CD4-positive, alpha-beta T cell treated with Interleukin-1 beta for 1 hour (primary cell): ENCODE data around the gene HAVCR1.
"Not testable (repeated sequence)": the region's sequence is repeated elsewhere in the genome, so short reads cannot be mapped to it uniquely, and the experiment has no call there.

Source experiments
- DNase-seq, 2 donors: peaks; one replicate each; pipeline ENCODE4 v3.0.0-alpha.2; 2020 to 2022

The HAVCR1 gene

DNA sequence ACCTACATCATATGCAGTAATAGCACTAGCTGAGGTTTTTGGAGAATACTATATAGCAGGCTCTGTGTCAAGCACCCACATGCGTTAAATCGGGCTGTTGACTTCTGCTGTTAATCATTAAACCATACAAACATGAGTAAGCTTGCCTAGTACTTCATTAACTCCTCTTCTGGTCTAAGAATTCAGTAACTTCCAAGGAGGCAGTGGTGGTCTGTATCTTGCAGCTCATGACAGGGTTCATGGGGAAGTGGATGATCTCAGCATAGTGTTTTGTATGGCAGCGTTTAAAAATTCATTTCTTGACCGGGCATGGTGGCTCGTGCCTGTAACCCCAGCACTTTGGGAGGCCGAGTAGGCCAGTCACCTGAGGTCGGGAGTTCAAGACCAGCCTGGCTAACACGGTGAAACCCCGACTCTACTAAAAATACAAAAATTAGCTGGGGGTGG is at the start of gene HAVCR1:
HAVCR1 (minus strand) TSS at position 24 of the 447 bp plus-strand sequence. CDS start 1,173 bp downstream, outside the sequence.
- DNase-seq, result no peak

- DNase-seq, result no peak
Measured at GRCh38 chr5:157107508-157107907, 48.6 kb upstream of the HAVCR1 start.

DNA sequence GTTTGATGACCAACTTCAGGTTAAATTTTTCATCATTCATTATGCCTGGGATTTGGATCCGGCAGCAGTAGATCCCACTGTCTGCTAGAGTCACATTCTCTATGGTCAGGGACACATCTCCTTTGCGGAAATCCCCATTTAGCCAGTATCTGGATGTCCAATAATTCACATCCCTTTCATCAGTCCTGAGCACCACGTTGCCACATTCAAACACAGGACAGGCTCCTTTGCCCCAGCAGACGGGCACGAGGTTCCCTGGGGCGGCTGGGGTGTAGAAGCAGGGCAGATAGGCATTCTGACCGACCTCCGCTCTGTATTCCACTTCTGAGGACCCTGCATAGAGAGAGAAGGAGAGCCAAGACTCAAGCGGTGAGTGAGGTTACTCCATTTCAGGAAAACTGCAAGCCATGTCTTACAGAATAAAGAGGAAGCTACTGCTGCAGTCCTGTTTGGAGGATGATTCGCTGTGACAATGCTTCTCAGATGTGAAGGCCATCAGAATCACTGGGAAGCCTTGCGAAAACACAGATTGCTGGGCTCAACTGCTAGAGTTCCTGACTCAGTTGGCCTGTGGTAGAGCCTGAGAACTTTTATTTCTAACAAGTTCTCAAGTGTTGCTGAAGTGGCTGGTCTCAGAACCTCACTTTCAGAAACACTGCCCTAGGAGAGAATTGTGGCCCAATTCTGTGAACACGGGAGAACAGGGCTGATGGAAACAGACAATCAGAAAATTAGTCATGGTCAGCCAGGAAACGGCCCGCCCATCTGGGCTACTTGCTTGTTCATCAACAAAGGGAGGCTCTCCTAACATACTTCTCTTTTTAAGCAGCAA is 47.9 kb upstream of the HAVCR1 start:
- peak; percentile 7 to 61 for DNase-seq

- DNase-seq, result peak in 1 of 2 donors; percentile 51
Measured at GRCh38 chr5:157100140-157100679, 41.3 kb upstream of the HAVCR1 start.

GRCh38 chr5:157088342-157088990 is 29.6 kb upstream of the HAVCR1 start:
- no peak for DNase-seq

- no peak for DNase-seq
Measured at GRCh38 chr5:157086751-157087359, 27.9 kb upstream of the HAVCR1 start.

DNA sequence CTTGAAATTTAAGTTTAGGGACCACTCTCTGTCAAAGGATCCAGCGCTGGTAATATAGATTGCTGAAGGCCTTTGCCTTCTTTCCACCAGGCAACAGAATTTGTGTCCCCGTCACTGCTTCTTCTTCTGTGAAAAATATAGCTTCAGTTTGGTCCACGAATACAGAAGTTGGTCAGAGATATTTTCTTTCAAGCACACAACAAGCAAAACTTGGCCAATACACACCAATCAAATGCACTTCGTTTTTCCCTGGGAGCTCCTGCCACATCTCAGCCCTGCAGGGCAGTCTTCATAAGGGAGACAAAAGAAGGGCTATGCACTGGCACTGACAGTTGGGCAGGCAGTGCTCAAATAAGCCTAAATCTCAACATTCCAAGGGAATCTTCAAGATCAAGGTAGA is 27.0 kb upstream of the HAVCR1 start:
- no peak for DNase-seq

GRCh38 chr5:157080286-157080685 is 21.4 kb upstream of the HAVCR1 start:
- no peak for DNase-seq

DNA sequence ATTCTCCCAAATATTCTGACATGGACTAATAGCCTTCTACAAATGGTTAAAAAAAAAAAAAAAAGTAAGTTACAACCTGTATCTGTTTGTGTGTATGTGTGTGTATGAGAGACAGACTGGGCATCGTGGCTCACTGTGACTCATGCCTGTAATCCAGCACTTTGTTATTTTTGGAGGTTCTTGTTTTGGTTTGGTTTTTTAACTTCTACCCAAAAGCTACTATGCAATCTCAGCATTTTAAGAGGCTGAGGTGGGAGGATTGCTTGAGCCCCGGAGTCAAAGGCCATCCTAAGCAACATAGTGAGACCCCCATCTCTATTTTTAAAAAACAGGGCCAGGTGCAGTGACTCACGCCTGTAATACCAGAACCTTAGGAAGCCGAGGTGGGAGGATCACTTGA is 17.6 kb upstream of the HAVCR1 start:
- no peak for DNase-seq

- DNase-seq, result no peak
Measured at GRCh38 chr5:157072508-157072907, 13.6 kb upstream of the HAVCR1 start.

DNA sequence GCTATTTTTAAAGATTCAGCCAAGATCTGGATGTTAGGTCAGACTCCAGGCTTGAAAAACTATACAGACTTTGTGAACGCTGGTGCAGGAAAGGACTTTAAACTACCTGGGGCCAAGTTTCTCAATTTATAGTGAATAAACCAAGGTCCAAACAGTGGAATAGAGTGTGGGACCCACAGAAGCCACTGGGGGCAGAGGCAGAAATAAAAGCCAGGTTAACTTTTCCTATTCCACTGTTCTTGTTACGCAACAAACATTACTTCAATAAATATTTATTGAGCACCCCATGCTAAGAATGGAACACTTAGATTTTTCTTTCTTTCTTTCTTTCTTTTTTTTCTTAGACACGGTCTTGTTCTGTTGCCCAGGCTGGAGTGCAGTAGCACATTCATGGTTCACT is 11.0 kb upstream of the HAVCR1 start:
- DNase-seq, result no peak

DNA sequence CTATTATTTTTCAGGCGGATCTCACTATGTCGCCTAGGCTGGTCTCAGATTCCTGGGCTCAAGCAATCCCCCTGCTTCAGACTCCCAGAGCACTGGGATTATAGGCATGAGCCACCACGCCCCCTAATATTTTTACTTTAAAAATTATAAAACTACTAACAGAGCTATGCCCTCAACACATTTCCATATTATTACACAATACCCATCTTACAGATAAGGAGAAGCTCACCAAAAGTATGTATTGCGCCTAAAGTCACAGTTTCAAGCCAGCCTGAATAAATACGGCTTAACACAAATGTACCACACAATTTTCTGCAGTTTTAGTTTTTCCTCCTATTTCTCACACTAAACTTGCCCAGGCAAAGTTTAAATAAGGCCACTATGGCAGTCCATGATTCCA is 9.9 kb upstream of the HAVCR1 start:
- DNase-seq, result no peak

- no peak for DNase-seq
Measured at GRCh38 chr5:157068339-157068738, 9.4 kb upstream of the HAVCR1 start.

DNA sequence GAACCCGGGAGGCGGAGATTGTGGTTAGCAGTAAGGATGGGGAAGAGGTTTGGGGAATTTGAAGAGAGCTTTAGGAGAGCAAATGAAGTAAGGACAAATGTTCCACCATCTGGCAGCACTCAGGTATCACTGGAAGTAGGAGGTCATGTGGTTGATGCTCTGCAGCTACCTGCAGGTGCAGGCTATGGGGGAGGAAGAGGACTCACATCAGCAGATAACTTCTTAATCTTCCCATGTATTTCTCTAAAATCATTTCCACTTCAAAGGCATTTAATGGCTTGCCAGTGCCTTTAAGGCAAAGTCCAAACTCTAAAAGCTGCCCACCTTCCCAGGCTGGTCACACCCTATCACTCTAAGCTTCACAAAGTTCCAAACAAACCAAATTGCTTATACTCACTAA is 8.1 kb upstream of the HAVCR1 start:
- no peak for DNase-seq

DNA sequence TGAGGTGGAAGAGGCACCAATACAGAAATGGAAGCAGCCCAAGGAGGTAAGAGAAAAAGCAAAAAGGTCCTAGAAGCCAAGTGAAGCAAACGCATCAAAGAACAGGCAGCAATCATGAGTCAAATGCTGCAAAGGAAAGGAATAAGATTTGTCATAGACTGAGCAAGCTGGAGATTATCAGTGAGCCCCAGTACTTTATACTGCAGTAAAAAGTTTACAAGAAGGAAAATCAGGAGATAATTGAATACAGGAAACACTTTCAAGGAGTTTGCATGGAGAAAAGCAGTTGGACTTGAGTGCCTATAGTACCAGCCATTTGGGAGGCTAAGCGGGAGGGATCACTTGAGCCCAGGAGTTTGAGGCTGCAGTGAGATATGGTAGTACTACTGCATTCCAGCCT is 7.2 kb upstream of the HAVCR1 start:
- DNase-seq, result no peak

DNA sequence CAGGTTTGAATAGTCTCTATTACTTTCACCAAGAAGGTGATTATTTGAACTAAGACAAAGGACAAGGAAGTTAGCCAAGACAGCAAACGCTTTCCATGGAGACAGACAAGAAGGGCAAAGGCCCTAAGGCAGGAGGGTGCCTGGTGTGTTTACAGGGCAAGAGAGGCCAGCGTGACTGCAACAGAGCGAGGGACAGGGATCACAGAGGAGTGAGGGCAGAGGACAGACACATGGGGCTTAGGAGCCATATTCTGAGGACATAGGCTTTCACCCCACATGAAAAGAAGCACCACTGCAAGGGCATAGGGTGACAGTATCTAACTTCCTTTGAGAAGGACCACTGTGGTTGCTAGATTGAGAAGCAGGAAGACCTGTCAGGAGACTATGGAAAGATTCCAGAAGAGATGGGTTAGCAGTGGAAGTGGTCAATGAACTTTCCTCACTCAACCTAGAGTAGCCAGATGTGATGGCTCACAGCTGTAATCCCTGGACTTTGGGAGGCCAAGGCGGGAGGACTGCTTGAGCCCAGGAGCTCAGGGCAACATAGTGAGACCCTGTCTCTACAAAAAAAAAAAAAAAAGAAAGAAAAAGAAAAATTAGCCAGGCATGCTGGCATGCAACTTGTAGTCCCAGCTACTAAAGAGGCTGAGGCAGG is 5.0 kb upstream of the HAVCR1 start:
- no peak for DNase-seq

DNA sequence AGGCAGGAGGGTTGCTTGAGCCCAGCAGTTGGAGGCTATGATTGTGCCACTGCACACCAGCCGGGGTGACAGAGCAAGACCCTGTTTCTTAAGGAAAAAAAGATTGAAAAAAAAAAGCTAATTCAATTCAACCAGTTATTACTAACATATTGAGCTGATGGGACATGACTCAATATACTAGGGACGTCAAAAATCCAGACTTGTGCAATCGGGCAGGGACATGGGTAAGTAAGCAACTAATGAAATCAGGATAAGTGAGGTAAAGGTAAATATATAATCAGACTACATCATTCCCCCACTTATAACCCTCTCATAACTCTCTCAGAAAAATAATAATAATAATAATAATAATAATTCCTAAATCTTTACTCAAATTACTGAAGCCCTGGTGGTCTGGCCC is 975 bp upstream of the HAVCR1 start:
- DNase-seq, result no peak

- DNase-seq, result no peak
Measured at GRCh38 chr5:157057459-157058370, 1.2 kb downstream of the HAVCR1 start.

- DNase-seq, result not testable (repeated sequence)
Measured at GRCh38 chr5:157056848-157057247, 2.1 kb downstream of the HAVCR1 start.

DNA sequence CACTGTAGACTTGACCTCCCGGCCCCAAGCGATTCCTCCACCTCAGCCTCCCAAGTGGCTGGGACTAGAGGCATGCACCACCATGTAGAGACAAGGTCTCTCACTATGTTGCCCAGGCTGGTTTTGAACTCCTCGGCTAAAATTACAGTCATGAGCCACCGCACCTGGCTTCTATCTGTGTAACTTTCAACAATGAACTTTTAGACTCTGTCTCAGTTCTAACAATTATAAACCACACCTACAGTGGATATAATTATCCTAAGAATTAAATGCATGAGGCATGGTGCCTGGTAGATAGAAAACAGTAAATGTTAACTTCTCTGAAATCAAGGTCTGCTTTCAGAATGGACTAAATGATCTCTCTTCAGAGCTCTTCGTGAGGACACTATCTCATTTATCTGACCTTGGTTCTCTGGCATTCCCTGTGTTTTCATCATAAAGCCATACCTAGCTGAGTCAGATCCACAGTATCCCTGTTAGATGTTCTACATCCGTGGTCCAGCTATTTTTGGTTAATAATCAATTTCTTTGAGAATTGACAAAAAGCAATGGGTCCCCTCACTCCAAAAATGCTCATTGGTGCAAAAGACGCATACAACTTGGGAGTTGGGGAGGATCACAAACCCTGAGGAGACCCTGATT is 7.2 kb downstream of the HAVCR1 start:
- no peak for DNase-seq

- DNase-seq, result no peak
Measured at GRCh38 chr5:157050050-157050449, 8.9 kb downstream of the HAVCR1 start.
